DOHH2 (cell line): ENCODE data around the gene BBS9.

Experiments used
- H3F3A ChIP-seq: fragments of 200-600 bp; sonication (generic), shearing (Covaris generic); 2 replicates; pipeline ENCODE4 v1.6.0; 2016; ENCODE audit warnings: antibody characterized with exemption, mild to moderate bottlenecking; ENCODE audit not compliant: control insufficient read depth, insufficient read depth
- H3K27ac ChIP-seq: fragments of 200-600 bp; sonication (generic); 2 replicates; pipeline ENCODE4 v1.5.1; 2014; ENCODE audit warnings: low read depth, mild to moderate bottlenecking, low read length, moderate library complexity
- H3K27me3 ChIP-seq: fragments of 200-600 bp; sonication (generic); 2 replicates; pipeline ENCODE4 v1.6.1; 2014; ENCODE audit warnings: mild to moderate bottlenecking, low read length, mixed read lengths; ENCODE audit not compliant: control insufficient read depth
- H3K36me3 ChIP-seq: fragments of 200-600 bp; sonication (generic); 2 replicates; pipeline ENCODE4 v1.6.1; 2014; ENCODE audit warnings: mild to moderate bottlenecking, low read length, moderate library complexity, mixed read lengths; ENCODE audit not compliant: control insufficient read depth
- H3K4me1 ChIP-seq: fragments of 200-600 bp; sonication (generic); 2 replicates; pipeline ENCODE4 v1.6.1; 2014; ENCODE audit warnings: mild to moderate bottlenecking, low read length, mixed read lengths; ENCODE audit not compliant: control insufficient read depth
- H3K4me2 ChIP-seq: fragments of 200-600 bp; sonication (generic); 2 replicates; pipeline ENCODE4 v1.6.0; 2014; ENCODE audit warnings: mild to moderate bottlenecking, low read length, moderate library complexity
- H3K4me3 ChIP-seq: fragments of 200-600 bp; sonication (generic); 2 replicates; pipeline ENCODE4 v1.5.1; 2014; ENCODE audit warnings: mild to moderate bottlenecking, low read length, mixed read lengths
- H3K79me2 ChIP-seq: fragments of 200-600 bp; sonication (generic); 2 replicates; pipeline ENCODE4 v1.6.1; 2014; ENCODE audit warnings: mild to moderate bottlenecking, low read length, mixed read lengths; ENCODE audit not compliant: control insufficient read depth
- H3K9me2 ChIP-seq: fragments of 200-600 bp; sonication (generic); replicated peaks from 2 replicates; pipeline ENCODE4 v1.6.1; 2014; ENCODE audit warnings: mild to moderate bottlenecking, low read length, mixed read lengths; ENCODE audit not compliant: control insufficient read depth
- H3K9me3 ChIP-seq: fragments of 200-600 bp; sonication (generic); 2 replicates; pipeline ENCODE4 v1.6.1; 2014; ENCODE audit warnings: antibody characterized with exemption, low read length, mixed read lengths; ENCODE audit not compliant: control insufficient read depth, insufficient read depth
- H4K20me1 ChIP-seq: fragments of 200-600 bp; sonication (generic); 2 replicates; pipeline ENCODE4 v1.6.0; 2014; ENCODE audit warnings: low read depth, mild to moderate bottlenecking, antibody characterized with exemption, low read length, moderate library complexity; ENCODE audit not compliant: control insufficient read depth, insufficient read depth
- CTCF ChIP-seq: fragments of 200-600 bp; sonication (generic); IDR thresholded peaks from one replicate; pipeline ENCODE4 v1.5.1; 2014; ENCODE audit warnings: antibody characterized with exemption, mild to moderate bottlenecking, low read depth, low read length; ENCODE audit not compliant: poor library complexity, severe bottlenecking
- EZH2phosphoT487 ChIP-seq: fragments of 200-600 bp; sonication (generic); IDR thresholded peaks from 2 replicates; pipeline ENCODE4 v1.6.1; 2017; ENCODE audit warnings: borderline replicate concordance, mild to moderate bottlenecking, antibody characterized with exemption, low read length, moderate library complexity, mixed read lengths

The BBS9 gene

GRCh38 chr7:33593611-33594010 is 464.2 kb downstream of the BBS9 start:
- Histone ChIP-seq H3K27me3 (no peaks in the 10 kb centered on the region), H3K4me1 (peaks cover 6% of the 10 kb centered on the region), H3K27ac (no peak overlapping the region), H3K36me3 (no peaks in the 10 kb centered on the region), H3K4me3 (no peak overlapping the region), H3K9me2 (no peaks in the 10 kb centered on the region), H4K20me1 (no peaks in the 10 kb centered on the region), H3K4me2 (no peak overlapping the region), H3F3A (no peaks in the 10 kb centered on the region), H3K79me2 (no peaks in the 10 kb centered on the region), H3K9me3 (no peaks in the 10 kb centered on the region)
- no peak for TF ChIP-seq EZH2phosphoT487
- TF ChIP-seq CTCF = no peak

DNA sequence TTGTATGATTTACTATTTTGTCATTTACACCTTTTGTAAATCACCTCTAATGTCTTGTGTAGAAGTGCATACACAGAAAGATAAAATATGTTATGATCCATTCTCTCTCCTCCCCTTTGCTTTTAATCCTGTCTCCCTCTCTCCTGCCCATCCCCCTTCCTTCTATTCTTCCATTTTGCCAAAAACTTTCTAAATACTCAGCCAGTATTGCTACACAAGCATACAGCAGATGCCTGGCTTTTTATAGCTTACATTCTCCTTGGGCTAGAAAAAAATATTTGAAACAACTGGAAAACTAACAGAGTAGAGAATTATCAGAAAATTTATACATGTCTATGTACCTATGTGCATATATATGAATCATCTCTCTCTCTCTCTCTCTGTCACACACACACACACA is 467.3 kb downstream of the BBS9 start:
- TF ChIP-seq EZH2phosphoT487 (no peak), CTCF (no peak)
- Histone ChIP-seq H4K20me1 (no peaks in the 10 kb centered on the region), H3K4me2 (no peak overlapping the region), H3K27ac (no peak overlapping the region), H3K9me2 (no peaks in the 10 kb centered on the region), H3F3A (no peaks in the 10 kb centered on the region), H3K9me3 (no peaks in the 10 kb centered on the region), H3K27me3 (no peaks in the 10 kb centered on the region), H3K79me2 (no peaks in the 10 kb centered on the region), H3K4me1 (peaks cover under 1% of the 10 kb centered on the region), H3K4me3 (no peak overlapping the region), H3K36me3 (no peaks in the 10 kb centered on the region)

GRCh38 chr7:33597181-33597580 is 467.8 kb downstream of the BBS9 start:
- H3F3A ChIP-seq = no peaks in the 10 kb centered on the region
- H3K4me2 ChIP-seq = no peak overlapping the region
- no peaks in the 10 kb centered on the region for H3K9me2 ChIP-seq
- H3K4me1 ChIP-seq = no peaks in the 10 kb centered on the region
- no peaks in the 10 kb centered on the region for H3K9me3 ChIP-seq
- H3K4me3 ChIP-seq = no peak overlapping the region
- H4K20me1 ChIP-seq = no peaks in the 10 kb centered on the region
- no peaks in the 10 kb centered on the region for H3K79me2 ChIP-seq
- TF ChIP-seq EZH2phosphoT487 (no peak), CTCF (no peak)
- no peaks in the 10 kb centered on the region for H3K27me3 ChIP-seq
- H3K27ac ChIP-seq = no peak overlapping the region
- H3K36me3 ChIP-seq = no peaks in the 10 kb centered on the region

- no peaks in the 10 kb centered on the region for H3K27me3 ChIP-seq
- H3K9me3 ChIP-seq = no peaks in the 10 kb centered on the region
- H3K4me1 ChIP-seq = no peaks in the 10 kb centered on the region
- no peaks in the 10 kb centered on the region for H3F3A ChIP-seq
- H3K79me2 ChIP-seq = no peaks in the 10 kb centered on the region
- H3K36me3 ChIP-seq = no peaks in the 10 kb centered on the region
- no peak for TF ChIP-seq CTCF
- TF ChIP-seq EZH2phosphoT487 = no peak
- H4K20me1 ChIP-seq = no peaks in the 10 kb centered on the region
- H3K4me3 ChIP-seq = no peak overlapping the region
- no peak overlapping the region for H3K27ac ChIP-seq
- no peak overlapping the region for H3K4me2 ChIP-seq
- H3K9me2 ChIP-seq = no peaks in the 10 kb centered on the region
Observed at GRCh38 chr7:33601101-33601500, 471.7 kb downstream of the BBS9 start.
